Right ventricle myocardium inferior (tissue), 1 donor: ENCODE results near the gene ANAPC4. TPM values are rescaled to one million over a fixed set of nuclear protein-coding genes. Genes with fewer than 3 reads are reported as not detected.
A peak's percentile ranks its signal among the peaks of the same experiment; 100 is the strongest.
"Not testable (repeated sequence)": the region's sequence is repeated elsewhere in the genome, so short reads cannot be mapped to it uniquely, and the experiment has no call there.

Source experiments
- ATAC-seq: fragments of 200-7000 bp; cut with Tn5 transposase; one replicate; pipeline ENCODE4 v1.9.1; 2020; ENCODE audit warnings: mild to moderate bottlenecking, moderate library complexity
- DNase-seq: peaks from one replicate; pipeline ENCODE4 v3.0.0; 2021; ENCODE audit errors: missing footprints
- intact Hi-C: fragments of 100-400 bp; cut with DNase I; formaldehyde crosslinking; loops from one replicate; pipeline ENCODE4 v1.11.0; 2022
- long read RNA-seq: library from polyadenylated mRNA; unstranded; transcript quantifications from one replicate; pipeline ENCODE4 v2.0.0, GENCODE V29; 2021
- total RNA-seq: library from RNA; stranded (reverse); fragmentation: NEBNext Ultra II Directional; extraction: Animal tissue kit (Norgen Biotek cat#: 25700); gene quantifications from one replicate; pipeline ENCODE4 v1.2.1, GENCODE V29; 2021
- donor health status: DM: no; HTN: yes; CAD: no; lungs with severe emphysema.

The ANAPC4 gene
- 13.5 TPM for total RNA-seq
- long read RNA-seq, partial matches to known transcripts = 0 of 7 reads
- long read RNA-seq, other reads (novel, unspliced or antisense) = 2 of 7 reads

- ATAC-seq (peak; percentile 97), DNase-seq (peak; percentile 97)
- intact Hi-C loops = loop anchor here (10.0 kb wide), 1 partner anchor 792 kb away; the partner anchor contains the start of gene DHX15
Measured at GRCh38 chr4:25376754-25377571, at the start of gene ANAPC4. Gene ANAPC4, plus strand, starts transcription at chr4:25377263. Its CDS starts 165 bp downstream, at chr4:25377428.

- intact Hi-C loops, ATAC-seq: not testable (repeated sequence)
Measured at GRCh38 chr4:25328463-25328862, 48.6 kb upstream of the ANAPC4 start.

GRCh38 chr4:25330335-25330734 is 46.7 kb upstream of the ANAPC4 start:
- intact Hi-C loops = no loop called here
- no peak for DNase-seq
- no peak for ATAC-seq

More at GRCh38 chr4:25328463-25328862, 48.6 kb upstream of the ANAPC4 start:
- not testable (repeated sequence) for DNase-seq

- DNase-seq (no peak), ATAC-seq (no peak)
- intact Hi-C loops = no loop called here
Measured at GRCh38 chr4:25330905-25331808, 45.9 kb upstream of the ANAPC4 start.

GRCh38 chr4:25343671-25344070 is 33.4 kb upstream of the ANAPC4 start:
- ATAC-seq (no peak), DNase-seq (no peak)
- intact Hi-C loops = no loop called here

GRCh38 chr4:25345744-25346143 is 31.3 kb upstream of the ANAPC4 start:
- intact Hi-C loops = no loop called here
- ATAC-seq (no peak), DNase-seq (no peak)

- intact Hi-C loops = no loop called here
- DNase-seq (no peak), ATAC-seq (no peak)
Measured at GRCh38 chr4:25346913-25347312, 30.1 kb upstream of the ANAPC4 start.

GRCh38 chr4:25347473-25347872 is 29.6 kb upstream of the ANAPC4 start:
- DNase-seq = no peak
- intact Hi-C loops = no loop called here
- no peak for ATAC-seq

- ATAC-seq (no peak), DNase-seq (no peak)
- intact Hi-C loops = no loop called here
Measured at GRCh38 chr4:25347971-25348370, 29.1 kb upstream of the ANAPC4 start.

GRCh38 chr4:25350561-25350960 is 26.5 kb upstream of the ANAPC4 start:
- no peak for ATAC-seq
- intact Hi-C loops = no loop called here
- no peak for DNase-seq

GRCh38 chr4:25351777-25352416 is 25.2 kb upstream of the ANAPC4 start:
- ATAC-seq = no peak
- no peak for DNase-seq
- intact Hi-C loops = no loop called here

- no peak for DNase-seq
- intact Hi-C loops = no loop called here
- no peak for ATAC-seq
Measured at GRCh38 chr4:25356068-25356467, 21.0 kb upstream of the ANAPC4 start.

GRCh38 chr4:25358515-25359275 is 18.4 kb upstream of the ANAPC4 start:
- DNase-seq = no peak
- intact Hi-C loops = no loop called here
- no peak for ATAC-seq

- peak; percentile 48 for DNase-seq
- intact Hi-C loops = no loop called here
- ATAC-seq = no peak
Measured at GRCh38 chr4:25361253-25361652, 15.8 kb upstream of the ANAPC4 start.

- ATAC-seq (no peak), DNase-seq (no peak)
- intact Hi-C loops = loop anchor here (5.0 kb wide), 1 partner anchor 185 kb away; no protein-coding TSS in a partner anchor
Measured at GRCh38 chr4:25367004-25367621, 9.9 kb upstream of the ANAPC4 start.

GRCh38 chr4:25367877-25368276 is 9.2 kb upstream of the ANAPC4 start:
- DNase-seq (no peak), ATAC-seq (no peak)
- intact Hi-C loops = loop anchor here (5.0 kb wide), 1 partner anchor 186 kb away; no protein-coding TSS in a partner anchor

GRCh38 chr4:25368315-25368714 is 8.7 kb upstream of the ANAPC4 start:
- ATAC-seq (no peak), DNase-seq (no peak)
- intact Hi-C loops = loop anchor here (5.0 kb wide), 1 partner anchor 186 kb away; no protein-coding TSS in a partner anchor

GRCh38 chr4:25370242-25370641 is 6.8 kb upstream of the ANAPC4 start:
- intact Hi-C loops = loop anchor here (10.0 kb wide), 1 partner anchor 785 kb away; the partner anchor contains the start of gene DHX15
- DNase-seq = no peak
- ATAC-seq = no peak
